HEK293 (cell line): Measurements from ENCODE around the gene ABHD8.
A peak's percentile ranks its signal among the peaks of the same experiment; 100 is the strongest.

Experiments
- SP2 ChIP-seq: fragments of 450-650 bp; formaldehyde crosslinking; IDR thresholded peaks from 2 replicates; pipeline ENCODE4 v1.5.1; 2016; ENCODE audit warnings: missing biosample characterization, missing genetic modification characterization
- SP3 ChIP-seq: fragments of 450-650 bp; formaldehyde crosslinking; IDR thresholded peaks from 2 replicates; pipeline ENCODE4 v1.5.1; 2016; ENCODE audit warnings: missing biosample characterization, missing genetic modification characterization
- TSHZ1 ChIP-seq: fragments of 450-650 bp; formaldehyde crosslinking; IDR thresholded peaks from 2 replicates; pipeline ENCODE4 v1.5.1; 2016; ENCODE audit warnings: missing biosample characterization, missing genetic modification characterization, borderline replicate concordance
- WT1 ChIP-seq: fragments of 450-650 bp; formaldehyde crosslinking; IDR thresholded peaks from 2 replicates; pipeline ENCODE4 v1.5.1; 2016; ENCODE audit warnings: missing biosample characterization, missing genetic modification characterization
- ZBTB10 ChIP-seq: fragments of 450-650 bp; formaldehyde crosslinking; IDR thresholded peaks from 2 replicates; pipeline ENCODE4 v1.5.1; 2016; ENCODE audit warnings: missing biosample characterization, missing genetic modification characterization
- ZBTB11 ChIP-seq: fragments of 450-650 bp; formaldehyde crosslinking; conservative IDR thresholded peaks from 2 replicates; pipeline ENCODE4 v1.5.1; 2016; ENCODE audit warnings: low read depth, missing biosample characterization, missing genetic modification characterization
- ZNF132 ChIP-seq: fragments of 450-650 bp; formaldehyde crosslinking; IDR thresholded peaks from 2 replicates; pipeline ENCODE4 v1.5.1; 2017; ENCODE audit warnings: missing biosample characterization, missing genetic modification characterization, borderline replicate concordance
- ZNF223 ChIP-seq: fragments of 450-650 bp; formaldehyde crosslinking; IDR thresholded peaks from 2 replicates; pipeline ENCODE4 v1.5.1; 2016; ENCODE audit warnings: missing biosample characterization, missing genetic modification characterization
- ZNF24 ChIP-seq: fragments of 450-650 bp; formaldehyde crosslinking; IDR thresholded peaks from 2 replicates; pipeline ENCODE4 v1.5.1; 2016; ENCODE audit warnings: missing biosample characterization, missing genetic modification characterization
- ZNF274 ChIP-seq, 2 experiments: fragments of 200-500 bp in 1 of 2; fragments of 450-650 bp in 1 of 2; sonication (Bioruptor generic) in 1 of 2; formaldehyde crosslinking in 1 of 2; IDR thresholded peaks; 2 replicates each; pipeline versions ENCODE4 v1.5.1 to v1.6.1; 2014 to 2016; ENCODE audit warnings: borderline replicate concordance in 1 of 2, inconsistent platforms in 1 of 2, low read length in 1 of 2, missing biosample characterization in 1 of 2, missing genetic modification characterization in 1 of 2
- ZNF280C ChIP-seq: fragments of 450-650 bp; formaldehyde crosslinking; IDR thresholded peaks from 2 replicates; pipeline ENCODE4 v1.5.1; 2016; ENCODE audit warnings: missing biosample characterization, missing genetic modification characterization
- ZNF280D ChIP-seq: fragments of 450-650 bp; formaldehyde crosslinking; IDR thresholded peaks from 2 replicates; pipeline ENCODE4 v1.5.1; 2016; ENCODE audit warnings: missing biosample characterization, missing genetic modification characterization
- ZNF529 ChIP-seq: fragments of 450-650 bp; formaldehyde crosslinking; IDR thresholded peaks from 2 replicates; pipeline ENCODE4 v1.5.1; 2017; ENCODE audit warnings: missing genetic modification characterization, missing biosample characterization; ENCODE audit not compliant: insufficient replicate concordance
- ZNF548 ChIP-seq: fragments of 450-650 bp; formaldehyde crosslinking; IDR thresholded peaks from 2 replicates; pipeline ENCODE4 v1.5.1; 2016; ENCODE audit warnings: missing biosample characterization, missing genetic modification characterization
- ZNF560 ChIP-seq: fragments of 450-650 bp; formaldehyde crosslinking; IDR thresholded peaks from 2 replicates; pipeline ENCODE4 v1.5.1; 2017; ENCODE audit warnings: missing biosample characterization, missing genetic modification characterization, borderline replicate concordance
- ZNF596 ChIP-seq: fragments of 450-650 bp; IDR thresholded peaks from 2 replicates; pipeline ENCODE4 v1.5.0; 2018; ENCODE audit warnings: missing biosample characterization, mild to moderate bottlenecking, missing genetic modification characterization, moderate library complexity
- ZNF670 ChIP-seq: fragments of 450-650 bp; formaldehyde crosslinking; IDR thresholded peaks from 2 replicates; pipeline ENCODE4 v1.5.1; 2016; ENCODE audit warnings: missing biosample characterization, missing genetic modification characterization, low read depth
- ZSCAN16 ChIP-seq: fragments of 450-650 bp; formaldehyde crosslinking; IDR thresholded peaks from 2 replicates; pipeline ENCODE4 v1.5.1; 2016; ENCODE audit warnings: missing biosample characterization, missing genetic modification characterization
- ZSCAN18 ChIP-seq: fragments of 450-650 bp; formaldehyde crosslinking; IDR thresholded peaks from 2 replicates; pipeline ENCODE4 v1.5.1; 2016; ENCODE audit warnings: missing biosample characterization, missing genetic modification characterization
- ZSCAN23 ChIP-seq: fragments of 450-650 bp; formaldehyde crosslinking; IDR thresholded peaks from 2 replicates; pipeline ENCODE4 v1.5.1; 2016; ENCODE audit warnings: missing biosample characterization, missing genetic modification characterization
- ZSCAN5A ChIP-seq: fragments of 450-650 bp; formaldehyde crosslinking; IDR thresholded peaks from 2 replicates; pipeline ENCODE4 v1.5.1; 2016; ENCODE audit warnings: missing biosample characterization, missing genetic modification characterization

Gene ABHD8

GRCh38 chr19:17260842-17261325 lies 42.3 kb downstream of the ABHD8 start (continued):
- TF ChIP-seq ZSCAN18: peak; percentile 54; the same call in 1 of the 2 replicates
- TF ChIP-seq ZNF529 (tag by site-specific recombination): no peak
- TF ChIP-seq ZNF132 (tag by site-specific recombination): no peak
- TF ChIP-seq ZNF560 (tag by site-specific recombination): no peak
- TF ChIP-seq SP3 (tag by site-specific recombination): no peak
- 0 out of 2 replicates have a peak, but pooled peaks have one; percentile 10 for TF ChIP-seq ZSCAN5A (tag by site-specific recombination)
- TF ChIP-seq ZBTB11 (tag by site-specific recombination): no peak
- no peak for TF ChIP-seq WT1 (tag by site-specific recombination)
- no peak for TF ChIP-seq ZNF223
- TF ChIP-seq ZNF548 (tag by site-specific recombination): no peak
- TF ChIP-seq ZNF274 (IDR thresholded peaks at IDR 0.05; ENCODE audit: low read length): no peak
- TF ChIP-seq ZNF274 (tag by site-specific recombination; IDR thresholded peaks at IDR 0.05; ENCODE audit: borderline replicate concordance): no peak
- TF ChIP-seq ZNF24 (tag by site-specific recombination): no peak
- no peak for TF ChIP-seq ZNF670 (tag by site-specific recombination)
- TF ChIP-seq SP2: no peak
- TF ChIP-seq ZSCAN23 (tag by site-specific recombination): no peak
- TF ChIP-seq ZSCAN16: no peak
- no peak for TF ChIP-seq ZBTB10 (tag by site-specific recombination)
- no peak for TF ChIP-seq ZNF280C (tag by site-specific recombination)
- no peak for TF ChIP-seq ZNF280D (tag by site-specific recombination)
- TF ChIP-seq TSHZ1 (tag by site-specific recombination): no peak
- no peak for TF ChIP-seq ZNF596 (tag by site-specific recombination)
